Osteocyte (in vitro differentiated cells): ENCODE measurements around the gene C15orf40. TPM values are rescaled to one million over a fixed set of nuclear protein-coding genes. Genes with fewer than 3 reads are reported as not detected.

ENCODE experiments used
- DNase-seq: peaks from one replicate; pipeline ENCODE4 v3.0.0; 2021; ENCODE audit warnings: mixed read lengths; ENCODE audit not compliant: unreplicated experiment; ENCODE audit errors: extremely low spot score
- H3K27ac Mint-ChIP-seq: one replicate; pipeline ENCODE4 v1.8.0; 2021; ENCODE audit warnings: mild to moderate bottlenecking, mixed read lengths; ENCODE audit not compliant: unreplicated experiment
- H3K27me3 Mint-ChIP-seq: one replicate; pipeline ENCODE4 v1.8.0; 2021; ENCODE audit warnings: mixed read lengths; ENCODE audit not compliant: unreplicated experiment
- H3K36me3 Mint-ChIP-seq: one replicate; pipeline ENCODE4 v1.8.0; 2021; ENCODE audit warnings: mixed read lengths; ENCODE audit not compliant: unreplicated experiment
- H3K4me1 Mint-ChIP-seq: one replicate; pipeline ENCODE4 v1.8.0; 2021; ENCODE audit warnings: mixed read lengths; ENCODE audit not compliant: unreplicated experiment
- H3K4me3 Mint-ChIP-seq: one replicate; pipeline ENCODE4 v1.8.0; 2021; ENCODE audit warnings: mild to moderate bottlenecking, moderate library complexity, mixed read lengths; ENCODE audit not compliant: unreplicated experiment
- H3K9me3 Mint-ChIP-seq: one replicate; pipeline ENCODE4 v1.8.0; 2021; ENCODE audit warnings: mixed read lengths; ENCODE audit not compliant: unreplicated experiment
- CTCF ChIP-seq: fragments of 200-600 bp; sonication (generic); IDR thresholded peaks from 2 replicates; pipeline ENCODE4 v1.5.0; 2021; ENCODE audit warnings: antibody characterized with exemption, mild to moderate bottlenecking, moderate library complexity
- total RNA-seq: library from RNA; stranded (reverse); gene quantifications from 2 replicates; pipeline ENCODE4 v1.2.1, GENCODE V29; 2021

C15orf40 gene
- total RNA-seq, 1 donor from 2014 or later, result 24.5 TPM

- H3K27ac Mint-ChIP-seq, result peak within 1 kb of the TSS; percentile 94
- H3K27me3 Mint-ChIP-seq, result no peaks in the 10 kb centered on the region
- peak within 1 kb of the TSS; percentile 95 for H3K4me3 Mint-ChIP-seq
- peaks cover 26% of the 10 kb centered on the region for H3K4me1 Mint-ChIP-seq
- peak; percentile 95 for DNase-seq
- no peak for TF ChIP-seq CTCF
- H3K9me3 Mint-ChIP-seq, result no peaks in the 10 kb centered on the region
- peaks cover 19% of the 10 kb centered on the region for H3K36me3 Mint-ChIP-seq
Observed at GRCh38 chr15:82985688-82986441, 25.6 kb downstream of the C15orf40 start, which contains the start of gene RAMAC. RAMAC (plus strand) TSS chr15:82986210; CDS start chr15:82989019, 2,809 bp downstream.

GRCh38 chr15:82980981-82981380 is 30.5 kb downstream of the C15orf40 start:
- peaks cover 2% of the 10 kb centered on the region for H3K36me3 Mint-ChIP-seq
- H3K9me3 Mint-ChIP-seq, result no peaks in the 10 kb centered on the region

GRCh38 chr15:82979726-82980125 is 31.7 kb downstream of the C15orf40 start:
- H3K9me3 Mint-ChIP-seq, result no peaks in the 10 kb centered on the region

More at GRCh38 chr15:82980981-82981380, 30.5 kb downstream of the C15orf40 start:
- H3K4me1 Mint-ChIP-seq, result peaks cover 11% of the 10 kb centered on the region
- no peak for TF ChIP-seq CTCF
- H3K27me3 Mint-ChIP-seq, result no peaks in the 10 kb centered on the region
- no peak overlapping the region for H3K4me3 Mint-ChIP-seq
- no peak overlapping the region for H3K27ac Mint-ChIP-seq
- DNase-seq, result no peak

GRCh38 chr15:82978438-82978837 is 33.0 kb downstream of the C15orf40 start:
- Mint-ChIP-seq H3K27me3 (no peaks in the 10 kb centered on the region), H3K4me1 (no peaks in the 10 kb centered on the region), H3K27ac (no peak overlapping the region), H3K36me3 (no peaks in the 10 kb centered on the region), H3K9me3 (no peaks in the 10 kb centered on the region), H3K4me3 (no peak overlapping the region)
- no peak for TF ChIP-seq CTCF
- DNase-seq, result no peak

More at GRCh38 chr15:82979726-82980125, 31.7 kb downstream of the C15orf40 start:
- Mint-ChIP-seq H3K27ac (no peak overlapping the region), H3K4me3 (no peak overlapping the region), H3K27me3 (no peaks in the 10 kb centered on the region), H3K4me1 (no peaks in the 10 kb centered on the region), H3K36me3 (no peaks in the 10 kb centered on the region)
- DNase-seq, result no peak
- TF ChIP-seq CTCF, result no peak

- Mint-ChIP-seq H3K4me3 (no peak overlapping the region), H3K36me3 (no peaks in the 10 kb centered on the region), H3K9me3 (no peaks in the 10 kb centered on the region), H3K4me1 (no peaks in the 10 kb centered on the region), H3K27me3 (no peaks in the 10 kb centered on the region), H3K27ac (no peak overlapping the region)
- no peak for TF ChIP-seq CTCF
- DNase-seq, result no peak
Observed at GRCh38 chr15:82977076-82977475, 34.4 kb downstream of the C15orf40 start.
